T47D (cell line): Measurements from ENCODE around the gene ABHD16A.
A peak's percentile ranks its signal among the peaks of the same experiment; 100 is the strongest.

Experiments
- DNase-seq, 2 experiments: peaks; one replicate each; pipeline versions ENCODE4 v3.0.0 to v3.0.0-alpha.2; 2011 to 2012; ENCODE audit warnings: low read depth in 1 of 2, low spot score in 1 of 2
- JUND ChIP-seq: IDR thresholded peaks from 2 replicates; pipeline ENCODE4 v1.6.1; 2012; ENCODE audit warnings: low read depth
- in situ Hi-C: cut with HindIII; loops from 2 replicates; pipeline ENCODE4 v1.10.0; 2016; ENCODE audit warnings: low sequenced_read_pairs, low pct_unique_long_range_greater_than_20kb

Gene ABHD16A

GRCh38 chr6:31702405-31702818, 712 bp downstream of the ABHD16A start:
- DNase-seq = peak in 1 of 2 experiments; percentile 18
- in situ Hi-C loops = no loop called here
- TF ChIP-seq JUND = no peak

DNA sequence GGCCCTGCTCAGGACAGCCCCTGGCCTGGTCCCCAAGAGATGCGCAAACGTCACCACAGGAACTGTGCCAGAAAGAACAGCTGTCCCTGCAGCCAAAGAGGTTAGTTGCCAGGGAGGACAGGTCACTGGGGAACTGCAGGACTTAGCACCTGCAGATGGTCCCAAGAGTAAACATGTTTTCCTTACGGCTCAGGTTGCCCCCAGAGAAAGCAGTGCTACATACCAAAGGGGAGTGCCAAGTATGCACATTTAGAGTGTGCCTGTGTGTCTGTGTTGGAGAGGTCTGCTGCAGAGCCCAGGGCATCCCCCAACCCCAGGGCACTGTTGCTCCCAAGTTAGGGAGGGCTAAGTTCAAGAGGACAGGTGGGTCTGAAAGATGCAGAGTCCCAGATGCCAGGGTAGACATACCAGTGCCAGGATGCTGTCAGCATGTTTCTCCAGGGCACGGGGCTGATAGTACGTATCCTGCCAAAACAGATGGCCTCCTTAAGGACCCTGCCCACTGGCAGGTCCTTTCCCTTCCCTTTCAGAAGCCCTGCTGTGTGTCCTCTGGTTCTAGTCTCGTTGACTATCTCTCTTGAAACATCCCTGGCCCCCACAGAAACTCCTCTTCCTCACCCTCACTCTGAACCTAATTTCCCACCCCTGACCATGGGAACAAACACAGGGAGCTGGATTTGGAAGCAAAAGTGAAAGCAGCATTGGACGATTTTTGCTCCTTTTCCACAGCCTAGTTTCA, 1.3 kb downstream of the ABHD16A start:
- TF ChIP-seq JUND = no peak
- DNase-seq = no peak
- in situ Hi-C loops = no loop called here

DNA sequence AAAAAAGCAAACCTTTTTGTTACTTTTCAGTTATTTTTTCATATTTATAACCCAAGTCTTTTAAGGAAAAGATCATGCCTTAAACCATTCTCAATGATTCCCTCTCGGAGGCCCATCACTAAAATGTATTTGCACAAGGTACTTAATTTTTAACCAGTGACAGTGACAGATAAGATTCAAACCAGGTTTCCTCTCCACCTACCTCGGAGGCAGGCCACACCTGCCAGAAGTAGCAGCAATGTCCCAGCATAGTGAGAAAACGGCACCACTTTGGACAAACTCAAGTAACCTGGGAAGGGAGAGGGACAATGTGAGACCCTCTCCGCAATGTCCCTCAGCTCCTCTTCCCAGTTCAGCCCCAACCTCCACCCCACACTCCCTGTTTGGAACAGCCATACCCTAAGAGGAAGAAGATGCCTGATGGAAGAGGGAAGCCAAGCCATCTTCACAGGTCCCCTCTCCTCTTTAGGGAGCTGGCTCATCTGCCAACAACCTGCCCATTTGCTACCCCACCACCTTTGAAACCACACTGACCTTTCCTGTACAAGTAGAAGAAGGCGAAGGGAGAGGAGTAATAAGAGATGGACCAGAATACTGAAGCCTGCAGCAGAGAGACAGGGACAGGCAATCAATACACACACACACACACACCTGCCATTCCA, 2.3 kb downstream of the ABHD16A start:
- no peak for DNase-seq
- TF ChIP-seq JUND = no peak
- in situ Hi-C loops = no loop called here

DNA sequence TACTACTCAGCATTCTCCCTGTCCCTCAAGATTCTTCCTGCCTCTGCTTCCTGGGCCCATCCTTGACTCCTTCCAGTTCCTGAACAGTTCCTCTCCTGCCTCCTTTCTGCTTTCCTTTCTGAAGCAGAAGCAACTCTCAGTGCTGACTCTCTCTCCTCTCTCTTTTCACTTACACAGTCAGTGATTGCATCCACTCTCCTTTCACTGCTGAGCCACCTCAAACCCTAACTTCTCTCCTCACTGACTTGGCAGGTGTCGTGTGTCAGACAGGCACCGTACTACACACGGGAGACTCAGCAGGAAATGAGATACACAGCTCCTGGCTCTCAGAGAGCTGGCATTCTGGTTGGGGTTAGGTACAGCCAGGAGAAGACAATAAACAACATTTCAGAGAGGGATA, 5.6 kb downstream of the ABHD16A start:
- no peak for DNase-seq
- TF ChIP-seq JUND = no peak
- in situ Hi-C loops = no loop called here

DNA sequence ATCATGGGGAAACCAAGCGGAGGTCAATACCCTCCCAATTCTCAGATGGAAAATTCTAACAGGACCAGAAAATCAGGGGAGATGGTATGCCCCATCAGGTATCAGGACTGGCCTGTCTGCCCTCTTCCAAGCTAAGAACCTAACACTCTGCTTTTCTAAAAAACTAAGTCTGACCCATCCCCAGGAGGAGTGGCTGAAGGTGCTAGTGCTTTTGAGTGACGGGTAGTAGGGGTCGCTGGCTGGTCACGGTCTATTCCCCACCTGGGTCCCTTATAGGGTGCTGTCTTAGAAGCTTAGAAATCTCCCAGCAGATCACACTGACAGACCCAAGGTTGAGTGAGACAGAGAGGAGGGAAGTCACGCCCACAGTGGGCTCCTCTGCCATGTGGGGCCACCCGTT, 9.6 kb downstream of the ABHD16A start:
- TF ChIP-seq JUND = no peak
- in situ Hi-C loops = no loop called here
- no peak for DNase-seq

GRCh38 chr6:31692886-31693285, 10.2 kb downstream of the ABHD16A start:
- in situ Hi-C loops = no loop called here
- DNase-seq = no peak
- TF ChIP-seq JUND = no peak

GRCh38 chr6:31692353-31692752, 10.8 kb downstream of the ABHD16A start:
- DNase-seq = no peak
- TF ChIP-seq JUND = no peak
- in situ Hi-C loops = no loop called here

GRCh38 chr6:31691564-31692108, 11.5 kb downstream of the ABHD16A start:
- no peak for DNase-seq
- in situ Hi-C loops = no loop called here
- TF ChIP-seq JUND = no peak

GRCh38 chr6:31691078-31691463, 12.1 kb downstream of the ABHD16A start:
- no peak for TF ChIP-seq JUND
- in situ Hi-C loops = no loop called here
- no peak for DNase-seq

- in situ Hi-C loops = no loop called here
- no peak for DNase-seq
- TF ChIP-seq JUND = no peak
These were observed 12.7 kb downstream of the ABHD16A start for GRCh38 chr6:31690231-31691077.

DNA sequence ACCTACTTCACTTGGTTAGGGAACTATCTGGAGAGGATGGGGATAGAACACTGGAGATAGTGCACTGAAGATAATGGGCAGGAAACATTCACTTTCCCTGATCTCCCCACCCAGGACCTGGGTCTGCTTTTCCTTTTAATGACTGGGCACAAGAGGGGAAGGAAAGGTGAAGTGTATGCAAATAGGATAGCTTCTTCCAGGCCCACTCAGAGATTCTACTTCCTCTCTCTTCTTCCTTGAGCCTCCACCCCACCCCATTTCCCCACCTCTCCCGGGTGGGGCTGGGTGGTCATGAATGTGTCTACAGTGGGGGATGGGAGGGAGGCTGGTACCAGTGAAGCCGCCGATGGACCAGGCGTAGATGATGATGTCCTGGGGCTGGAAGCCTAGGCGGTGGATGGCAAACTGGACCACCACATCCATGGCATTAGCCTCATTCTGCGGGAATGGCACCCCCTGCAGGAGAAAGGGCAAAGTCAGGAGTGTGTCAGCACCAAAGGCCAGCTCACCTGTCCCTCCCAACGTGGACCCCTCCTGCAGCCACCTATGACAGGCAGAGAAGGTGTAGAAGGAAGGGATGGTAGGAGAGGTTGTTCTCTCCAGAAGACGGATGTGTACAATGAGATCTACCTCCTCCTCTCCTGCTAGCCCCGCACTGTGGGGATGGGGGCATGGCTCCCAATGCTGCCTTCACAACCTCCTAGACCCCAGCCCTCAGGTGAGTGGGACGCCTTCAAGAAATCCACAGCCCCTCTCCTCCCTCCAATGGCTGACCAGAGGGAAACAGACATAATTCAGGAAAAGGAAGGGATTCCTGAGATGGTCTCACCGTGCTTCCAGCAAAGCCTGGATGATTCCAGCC, 13.6 kb downstream of the ABHD16A start:
- DNase-seq = no peak
- TF ChIP-seq JUND = no peak
- in situ Hi-C loops = no loop called here

- no peak for TF ChIP-seq JUND
- in situ Hi-C loops = no loop called here
- DNase-seq = no peak
These were observed 15.0 kb downstream of the ABHD16A start for GRCh38 chr6:31687860-31688693.
